ENCODE results near the gene SLC2A5.

Gene SLC2A5

DNA sequence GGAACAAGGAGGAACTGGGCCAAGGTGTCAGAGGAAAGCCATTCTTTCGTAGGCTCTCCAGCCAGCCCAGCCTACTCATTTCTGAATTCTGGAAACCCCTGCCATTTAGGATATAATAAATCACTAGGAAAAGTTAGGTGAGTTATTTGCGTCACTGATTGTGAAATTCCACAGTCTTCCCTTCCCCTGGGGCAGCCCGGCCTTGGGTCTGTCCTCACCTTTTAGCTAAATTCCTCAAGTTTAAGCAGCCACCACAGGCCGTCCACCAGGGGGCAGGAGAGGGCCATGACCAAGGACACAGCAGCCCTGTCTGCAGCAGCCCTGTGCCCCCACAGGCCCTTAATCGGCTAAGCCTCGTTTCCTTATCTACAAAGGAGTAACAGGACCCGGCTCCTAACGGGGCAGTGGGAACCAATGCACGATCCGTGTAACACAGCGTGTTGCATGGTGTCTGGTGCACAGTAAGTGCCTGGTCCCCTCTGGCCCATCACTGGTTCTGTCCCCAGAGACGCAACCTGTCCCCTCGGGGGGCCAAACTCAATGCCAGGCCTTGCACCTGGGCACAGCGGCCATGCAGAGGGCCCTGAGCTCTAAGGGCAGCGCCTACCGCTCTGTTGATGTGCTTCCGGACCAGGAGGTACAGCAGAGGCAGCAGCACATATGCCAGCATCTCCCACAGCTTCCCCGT lies 41.4 kb upstream of the SLC2A5 start:
- DNase-seq (ENCODE audit: low spot score) = peak; percentile 90
- no peak overlapping the region for H3K4me3 ChIP-seq
- no peak overlapping the region for H3K27ac ChIP-seq
- TF ChIP-seq, protein P1, sequence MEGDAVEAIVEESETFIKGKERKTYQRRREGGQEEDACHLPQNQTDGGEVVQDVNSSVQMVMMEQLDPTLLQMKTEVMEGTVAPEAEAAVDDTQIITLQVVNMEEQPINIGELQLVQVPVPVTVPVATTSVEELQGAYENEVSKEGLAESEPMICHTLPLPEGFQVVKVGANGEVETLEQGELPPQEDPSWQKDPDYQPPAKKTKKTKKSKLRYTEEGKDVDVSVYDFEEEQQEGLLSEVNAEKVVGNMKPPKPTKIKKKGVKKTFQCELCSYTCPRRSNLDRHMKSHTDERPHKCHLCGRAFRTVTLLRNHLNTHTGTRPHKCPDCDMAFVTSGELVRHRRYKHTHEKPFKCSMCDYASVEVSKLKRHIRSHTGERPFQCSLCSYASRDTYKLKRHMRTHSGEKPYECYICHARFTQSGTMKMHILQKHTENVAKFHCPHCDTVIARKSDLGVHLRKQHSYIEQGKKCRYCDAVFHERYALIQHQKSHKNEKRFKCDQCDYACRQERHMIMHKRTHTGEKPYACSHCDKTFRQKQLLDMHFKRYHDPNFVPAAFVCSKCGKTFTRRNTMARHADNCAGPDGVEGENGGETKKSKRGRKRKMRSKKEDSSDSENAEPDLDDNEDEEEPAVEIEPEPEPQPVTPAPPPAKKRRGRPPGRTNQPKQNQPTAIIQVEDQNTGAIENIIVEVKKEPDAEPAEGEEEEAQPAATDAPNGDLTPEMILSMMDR (IDR thresholded peaks at IDR 0.05) = peak; percentile 88

DNA sequence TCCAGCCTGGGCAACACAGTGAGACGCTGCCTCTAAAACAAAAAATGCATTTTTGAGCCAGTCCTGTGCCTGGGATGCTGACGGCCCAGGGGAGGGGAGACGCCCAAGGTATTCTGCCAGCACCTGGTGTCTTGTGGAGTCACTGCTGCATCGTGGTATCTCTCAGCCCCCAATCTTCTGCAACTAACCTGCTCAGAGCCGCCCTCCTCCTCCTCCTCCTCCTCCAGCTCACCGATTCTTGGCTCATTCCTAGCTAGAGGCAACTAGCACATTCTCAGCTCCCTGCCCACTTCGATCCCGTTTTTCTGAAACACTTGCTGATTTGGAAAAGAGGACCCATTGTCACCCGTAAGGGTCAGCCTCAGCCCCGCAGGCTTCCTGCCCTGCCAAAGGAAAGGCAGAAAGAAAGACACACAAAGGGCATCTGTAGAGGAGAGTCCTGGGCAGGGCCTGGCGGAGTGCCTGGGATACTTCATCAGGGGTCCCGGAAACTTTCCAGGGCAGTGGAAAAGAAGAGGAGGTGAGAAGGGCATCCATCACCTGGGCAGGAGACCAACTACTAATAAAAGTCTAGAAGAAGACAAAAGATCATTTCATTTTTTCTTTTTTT lies 38.7 kb upstream of the SLC2A5 start:
- TF ChIP-seq, protein P1 (IDR thresholded peaks at IDR 0.05) = no peak
- no peak for DNase-seq (ENCODE audit: low spot score)
- H3K27ac ChIP-seq = no peak overlapping the region
- no peak overlapping the region for H3K4me3 ChIP-seq

DNA sequence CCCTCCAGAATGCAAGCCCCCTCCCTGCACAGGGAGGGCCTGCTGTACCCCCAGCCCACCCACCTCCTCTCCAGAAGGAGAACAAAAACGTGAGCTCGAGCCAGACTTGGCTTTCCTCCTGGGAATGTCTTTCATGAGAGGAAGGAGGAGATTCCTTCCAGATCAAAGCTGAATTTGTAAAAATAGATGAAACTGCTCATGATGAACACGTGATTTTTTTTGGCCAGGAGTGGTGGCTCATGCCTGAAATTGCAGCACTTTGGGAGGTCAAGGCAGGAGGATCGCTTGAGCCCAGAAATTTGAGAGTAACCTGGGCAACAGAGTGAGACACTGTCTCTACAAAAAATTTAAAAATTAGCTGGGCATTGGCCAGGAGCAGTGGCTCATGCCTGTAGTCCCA lies 37.7 kb upstream of the SLC2A5 start:
- TF ChIP-seq, protein P1 (IDR thresholded peaks at IDR 0.05) = no peak
- no peak for DNase-seq (ENCODE audit: low spot score)
- H3K27ac ChIP-seq = no peak overlapping the region
- H3K4me3 ChIP-seq = no peak overlapping the region

DNA sequence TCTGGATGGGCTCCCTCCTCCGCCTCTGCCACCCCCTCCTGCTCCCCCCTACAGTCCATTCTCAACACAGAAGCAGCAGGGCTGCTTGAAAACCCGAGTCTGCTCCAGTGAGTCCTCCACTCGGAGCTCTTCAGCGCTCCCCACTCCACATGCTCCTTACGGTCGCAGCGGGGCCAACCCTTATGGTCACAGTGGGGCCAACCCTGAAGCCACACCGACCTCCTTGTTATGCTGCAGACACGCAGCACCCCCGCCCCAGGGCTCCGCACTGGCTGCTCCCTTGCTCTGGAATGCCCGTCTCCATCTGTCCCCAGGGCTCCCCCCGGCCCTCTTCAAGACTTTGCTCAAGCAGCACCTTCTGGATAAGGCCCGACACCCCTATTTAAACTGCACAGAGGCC lies 36.9 kb upstream of the SLC2A5 start:
- H3K27ac ChIP-seq = no peak overlapping the region
- no peak for DNase-seq (ENCODE audit: low spot score)
- TF ChIP-seq, protein P1 (IDR thresholded peaks at IDR 0.05) = no peak
- no peak overlapping the region for H3K4me3 ChIP-seq

DNA sequence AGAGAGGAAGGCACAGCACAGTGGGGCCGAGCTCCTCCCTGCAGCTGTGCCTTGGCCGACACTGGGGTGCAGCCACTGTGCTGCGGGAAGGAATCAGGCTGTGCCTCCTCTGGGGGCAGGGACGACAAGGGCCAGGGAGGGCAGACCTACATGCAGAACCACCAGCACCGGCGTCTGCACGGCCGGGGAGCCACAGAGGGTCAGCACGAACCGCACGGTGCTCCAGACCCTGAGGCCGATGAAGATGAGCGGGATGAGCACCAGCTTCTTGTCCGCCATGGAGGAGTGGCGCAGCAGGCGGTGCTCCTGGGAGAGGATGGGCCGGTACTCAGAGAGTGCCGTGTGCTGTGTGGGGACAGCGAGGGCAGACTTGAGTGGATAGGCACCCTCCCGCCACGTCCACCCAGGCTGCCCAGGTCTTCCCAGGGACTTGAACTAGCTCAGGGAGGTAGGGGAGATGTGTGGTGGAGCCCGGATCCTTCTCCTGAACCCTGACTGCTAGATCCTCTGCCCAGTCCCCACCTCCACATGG lies 36.0 kb upstream of the SLC2A5 start:
- no peak overlapping the region for H3K4me3 ChIP-seq
- DNase-seq (ENCODE audit: low spot score) = no peak
- no peak overlapping the region for H3K27ac ChIP-seq
- TF ChIP-seq, protein P1 (IDR thresholded peaks at IDR 0.05) = no peak

DNA sequence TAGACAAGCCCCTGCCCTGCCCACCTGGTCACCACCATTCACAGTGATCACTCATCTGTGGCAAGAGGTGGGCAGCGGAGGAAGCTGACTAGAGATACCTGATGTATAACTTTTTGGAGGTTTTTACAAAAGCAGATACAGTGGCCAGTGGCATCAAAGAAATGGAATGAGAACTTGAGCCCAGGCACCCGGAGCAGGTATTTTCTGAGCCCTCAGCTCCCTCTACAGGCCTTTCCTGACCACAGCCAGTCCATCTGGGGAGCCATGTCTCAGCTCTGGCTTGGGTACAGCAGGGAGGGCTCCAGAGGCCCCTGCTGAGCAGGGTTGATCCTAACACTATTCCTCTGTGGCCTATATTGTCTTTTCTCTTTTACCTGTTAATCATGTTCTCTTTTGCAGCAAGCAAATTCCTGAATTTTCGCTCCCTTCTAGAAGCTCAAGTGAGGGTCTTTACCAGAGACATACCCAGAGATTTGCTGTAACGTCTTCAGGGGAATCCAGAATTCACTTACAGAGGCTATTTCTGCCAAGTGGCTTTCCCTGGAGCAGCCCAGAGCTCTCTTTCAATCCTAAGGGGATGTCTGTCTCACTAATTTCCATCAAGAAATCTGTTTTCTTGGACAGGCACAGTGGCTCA lies 32.2 kb upstream of the SLC2A5 start:
- DNase-seq (ENCODE audit: low spot score) = no peak
- Histone ChIP-seq H3K27ac (no peak overlapping the region), H3K4me3 (no peak overlapping the region)
- TF ChIP-seq, protein P1 (IDR thresholded peaks at IDR 0.05) = no peak

Data from coronary artery (tissue), 2 donors.